HEK293T (cell line): ENCODE results near the gene CD99.

Experiments
- CTCF ChIA-PET: fragments of 350-600 bp; formaldehyde crosslinking; extraction: SDS; loops from one replicate; lab custom pipeline; 2021; ENCODE audit warnings: antibody characterized with exemption, inconsistent platforms; lab: Yijun Ruan, JAX
- POLR2A ChIA-PET: fragments of 350-600 bp; formaldehyde crosslinking; extraction: SDS; loops from one replicate; lab custom pipeline; 2020; ENCODE audit warnings: antibody characterized with exemption, inconsistent platforms; lab: Yijun Ruan, JAX
- DNase-seq: peaks from one replicate; pipeline ENCODE4 v3.0.0; 2012; ENCODE audit warnings: mixed read lengths; ENCODE audit errors: extremely low spot score
- ARNT ChIP-seq: fragments of 450-650 bp; IDR thresholded peaks from 2 replicates; pipeline ENCODE4 v1.6.1; 2017; ENCODE audit warnings: mild to moderate bottlenecking
- BHLHE40 ChIP-seq: fragments of 450-650 bp; IDR thresholded peaks from 2 replicates; pipeline ENCODE4 v1.6.1; 2016; ENCODE audit warnings: mild to moderate bottlenecking, moderate library complexity, borderline replicate concordance
- CTBP1 ChIP-seq: fragments of 450-650 bp; IDR thresholded peaks from 2 replicates; pipeline ENCODE4 v1.6.1; 2016; ENCODE audit warnings: borderline replicate concordance
- ELF4 ChIP-seq: fragments of 450-650 bp; IDR thresholded peaks from 2 replicates; pipeline ENCODE4 v1.6.1; 2017; ENCODE audit warnings: antibody characterized with exemption
- FOXA1 ChIP-seq: fragments of 450-650 bp; IDR thresholded peaks from 2 replicates; pipeline ENCODE4 v1.6.1; 2016; ENCODE audit warnings: mild to moderate bottlenecking
- FOXK2 ChIP-seq: fragments of 450-650 bp; IDR thresholded peaks from 2 replicates; pipeline ENCODE4 v1.6.1; 2016; ENCODE audit warnings: mild to moderate bottlenecking
- FOXM1 ChIP-seq: fragments of 450-650 bp; IDR thresholded peaks from 2 replicates; pipeline ENCODE4 v1.6.1; 2017; ENCODE audit warnings: mild to moderate bottlenecking, borderline replicate concordance
- HDGF ChIP-seq: fragments of 450-650 bp; IDR thresholded peaks from 2 replicates; pipeline ENCODE4 v1.6.1; 2017; ENCODE audit warnings: antibody characterized with exemption, borderline replicate concordance
- L3MBTL2 ChIP-seq: fragments of 450-650 bp; conservative IDR thresholded peaks from 2 replicates; pipeline ENCODE4 v1.6.1; 2016; ENCODE audit warnings: mild to moderate bottlenecking
- LEF1 ChIP-seq: fragments of 450-650 bp; IDR thresholded peaks from 2 replicates; pipeline ENCODE4 v1.6.1; 2017; ENCODE audit warnings: mild to moderate bottlenecking, borderline replicate concordance
- NFRKB ChIP-seq: fragments of 450-650 bp; IDR thresholded peaks from 2 replicates; pipeline ENCODE4 v1.6.1; 2016; ENCODE audit warnings: mild to moderate bottlenecking, moderate library complexity
- SP1 ChIP-seq: fragments of 450-650 bp; IDR thresholded peaks from 2 replicates; pipeline ENCODE4 v1.6.1; 2017
- SUZ12 ChIP-seq: fragments of 450-650 bp; IDR thresholded peaks from 2 replicates; pipeline ENCODE4 v1.6.1; 2016; ENCODE audit warnings: mild to moderate bottlenecking
- TARDBP ChIP-seq: fragments of 450-650 bp; IDR thresholded peaks from 2 replicates; pipeline ENCODE4 v1.6.1; 2016
- ZNF384 ChIP-seq: fragments of 450-650 bp; IDR thresholded peaks from 2 replicates; pipeline ENCODE4 v1.6.1; 2016
- TF ChIP-seq, protein P1 (sequence below): fragments of 450-650 bp; IDR thresholded peaks from 2 replicates; pipeline ENCODE4 v1.6.1; 2016

CD99 gene

DNA sequence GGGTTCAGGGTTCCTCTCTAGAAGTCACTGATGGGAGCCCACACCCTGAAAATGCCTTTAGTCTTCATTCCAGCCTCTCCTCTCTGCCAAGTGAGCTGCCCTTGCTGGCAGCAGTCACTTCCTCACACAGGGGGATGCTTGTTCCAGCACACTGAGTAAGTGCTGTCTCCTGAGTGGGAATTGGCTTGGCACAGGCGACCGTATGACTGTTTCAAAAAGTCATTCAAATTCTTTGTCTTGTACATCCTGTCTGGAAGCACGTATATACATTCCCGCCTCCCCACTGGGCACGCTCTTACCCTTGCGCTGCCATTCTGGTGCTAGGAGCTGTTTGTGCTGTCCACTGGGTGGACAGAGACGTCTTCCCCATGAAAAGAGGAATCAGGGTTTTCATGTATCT is 40.2 kb upstream of the CD99 start:
- POLR2A ChIA-PET, result no interaction called here
- DNase-seq, result no peak
- CTCF ChIA-PET, result no interaction called here
- TF ChIP-seq ZNF384 (no peak), ARNT (no peak)

- POLR2A ChIA-PET, result no interaction called here
- CTCF ChIA-PET, result no interaction called here
- DNase-seq, result no peak
Observed at GRCh38 chrX:2652106-2652505, 39.0 kb upstream of the CD99 start.

GRCh38 chrX:2654436-2655340 is 36.4 kb upstream of the CD99 start:
- DNase-seq, result no peak
- ChIA-PET CTCF (no interaction called here), POLR2A (no interaction called here)
- TF ChIP-seq FOXA1, result no peak
- no peak for TF ChIP-seq L3MBTL2
- no peak for TF ChIP-seq SP1
- no peak for TF ChIP-seq FOXM1
- no peak for TF ChIP-seq ARNT
- TF ChIP-seq HDGF, result no peak
- no peak for TF ChIP-seq ZNF384
- TF ChIP-seq BHLHE40, result no peak
- TF ChIP-seq SUZ12, result no peak
- TF ChIP-seq CTBP1, result no peak
- no peak for TF ChIP-seq ELF4

More at GRCh38 chrX:2652106-2652505, 39.0 kb upstream of the CD99 start:
- TF ChIP-seq SUZ12 (no peak), FOXK2 (no peak), BHLHE40 (no peak), ARNT (no peak), CTBP1 (no peak), FOXA1 (no peak), FOXM1 (no peak), L3MBTL2 (no peak), SP1 (no peak), NFRKB (no peak), TARDBP (no peak), ZNF384 (no peak), LEF1 (no peak)
- TF ChIP-seq, protein P1, sequence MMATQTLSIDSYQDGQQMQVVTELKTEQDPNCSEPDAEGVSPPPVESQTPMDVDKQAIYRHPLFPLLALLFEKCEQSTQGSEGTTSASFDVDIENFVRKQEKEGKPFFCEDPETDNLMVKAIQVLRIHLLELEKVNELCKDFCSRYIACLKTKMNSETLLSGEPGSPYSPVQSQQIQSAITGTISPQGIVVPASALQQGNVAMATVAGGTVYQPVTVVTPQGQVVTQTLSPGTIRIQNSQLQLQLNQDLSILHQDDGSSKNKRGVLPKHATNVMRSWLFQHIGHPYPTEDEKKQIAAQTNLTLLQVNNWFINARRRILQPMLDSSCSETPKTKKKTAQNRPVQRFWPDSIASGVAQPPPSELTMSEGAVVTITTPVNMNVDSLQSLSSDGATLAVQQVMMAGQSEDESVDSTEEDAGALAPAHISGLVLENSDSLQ, result no peak

GRCh38 chrX:2656257-2656836 is 34.7 kb upstream of the CD99 start:
- TF ChIP-seq ELF4 (no peak), ZNF384 (no peak), HDGF (no peak), SP1 (no peak), BHLHE40 (no peak), L3MBTL2 (no peak), ARNT (no peak)
- ChIA-PET POLR2A (no interaction called here), CTCF (no interaction called here)
- no peak for DNase-seq

- CTCF ChIA-PET, result no interaction called here
- no peak for TF ChIP-seq SP1
- TF ChIP-seq, protein P1, result no peak
- TF ChIP-seq FOXA1, result no peak
- TF ChIP-seq LEF1, result no peak
- TF ChIP-seq SUZ12, result no peak
- no peak for TF ChIP-seq CTBP1
- TF ChIP-seq ARNT, result no peak
- no peak for TF ChIP-seq L3MBTL2
- DNase-seq, result no peak
- POLR2A ChIA-PET, result no interaction called here
Observed at GRCh38 chrX:2657532-2658113, 33.5 kb upstream of the CD99 start.

DNA sequence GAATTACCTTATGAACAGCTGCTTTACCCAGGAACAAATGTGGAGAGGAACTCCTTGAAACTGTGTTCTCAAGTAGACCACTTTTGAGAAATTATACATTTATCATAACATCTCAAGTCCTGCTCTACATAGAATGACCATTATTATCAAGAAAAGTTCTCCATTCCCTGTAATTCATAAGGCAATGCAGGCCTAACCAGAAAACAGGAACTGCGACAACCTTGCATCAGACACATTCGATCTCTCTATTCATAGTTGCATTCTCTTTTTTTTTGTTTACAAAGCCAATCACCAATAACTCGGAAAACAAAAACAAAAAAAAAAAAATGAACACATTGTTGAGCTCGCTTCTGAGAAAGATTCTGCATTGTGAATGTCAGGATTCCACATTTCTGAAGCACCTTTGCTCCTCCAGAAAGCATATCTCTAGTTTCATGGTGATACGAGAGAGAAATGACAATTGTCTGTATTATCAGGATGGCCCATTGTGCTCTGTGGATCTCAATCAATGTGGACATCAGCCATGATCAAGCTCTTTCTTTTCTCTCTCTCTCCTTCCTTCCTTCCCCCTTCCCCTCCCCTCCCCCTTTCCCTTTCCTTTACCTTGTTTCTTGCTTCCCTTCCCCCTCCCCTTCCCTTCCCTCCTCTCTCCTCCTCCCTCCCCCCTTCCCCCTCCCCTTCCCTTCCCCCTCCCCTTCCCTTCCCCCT is 32.4 kb upstream of the CD99 start:
- POLR2A ChIA-PET, result no interaction called here
- DNase-seq, result no peak
- TF ChIP-seq FOXM1, result no peak
- TF ChIP-seq SP1, result no peak
- no peak for TF ChIP-seq ELF4
- no peak for TF ChIP-seq ARNT
- TF ChIP-seq BHLHE40, result no peak
- TF ChIP-seq NFRKB, result no peak
- no peak for TF ChIP-seq TARDBP
- no peak for TF ChIP-seq L3MBTL2
- TF ChIP-seq CTBP1, result no peak
- TF ChIP-seq HDGF, result no peak
- TF ChIP-seq LEF1, result no peak
- CTCF ChIA-PET, result no interaction called here
